Mesendoderm (in vitro differentiated cells): ENCODE measurements around the gene CSPG5.

Experiments used
- DNase-seq: peaks from one replicate; pipeline ENCODE4 v3.0.0; 2013
- H2AK5ac ChIP-seq: 2 replicates; pipeline ENCODE4 v1.6.1; 2013; ENCODE audit warnings: low read length, inconsistent platforms
- H2BK120ac ChIP-seq: 2 replicates; pipeline ENCODE4 v1.6.1; 2013; ENCODE audit warnings: low read depth, mild to moderate bottlenecking, low read length, moderate library complexity, mixed read lengths
- H2BK15ac ChIP-seq: replicated peaks from 2 replicates; pipeline ENCODE4 v1.6.1; 2013; ENCODE audit warnings: low read depth, mild to moderate bottlenecking, moderate library complexity
- H2BK5ac ChIP-seq: 2 replicates; pipeline ENCODE4 v1.6.1; 2013; ENCODE audit warnings: low read length, inconsistent platforms
- H3K18ac ChIP-seq: 2 replicates; pipeline ENCODE4 v1.6.1; 2013; ENCODE audit warnings: mild to moderate bottlenecking, low read length, mixed read lengths
- H3K23ac ChIP-seq: one replicate; pipeline ENCODE4 v1.6.1; 2013; ENCODE audit warnings: low read length
- H3K27ac ChIP-seq: 2 replicates; pipeline ENCODE4 v1.5.1; 2013; ENCODE audit warnings: low read depth, mild to moderate bottlenecking, inconsistent platforms, low read length, moderate library complexity
- H3K27me3 ChIP-seq: 2 replicates; pipeline ENCODE4 v1.6.1; 2013; ENCODE audit warnings: low read length, control low read depth, mild to moderate bottlenecking, inconsistent platforms; ENCODE audit not compliant: insufficient read depth, poor library complexity
- H3K36me3 ChIP-seq: 2 replicates; pipeline ENCODE4 v1.6.1; 2013; ENCODE audit warnings: low read length, inconsistent platforms; ENCODE audit not compliant: control insufficient read depth, insufficient read depth
- H3K4ac ChIP-seq: one replicate; pipeline ENCODE4 v1.6.1; 2013; ENCODE audit warnings: low read depth, mild to moderate bottlenecking, low read length, moderate library complexity
- H3K4me1 ChIP-seq: 2 replicates; pipeline ENCODE4 v1.6.1; 2013; ENCODE audit warnings: low read depth, low read length, inconsistent platforms; ENCODE audit not compliant: control insufficient read depth
- H3K4me2 ChIP-seq: 2 replicates; pipeline ENCODE4 v1.6.1; 2013; ENCODE audit warnings: low read length
- H3K4me3 ChIP-seq: 2 replicates; pipeline ENCODE4 v1.5.1; 2013; ENCODE audit warnings: mild to moderate bottlenecking, low read length
- H3K56ac ChIP-seq: one replicate; pipeline ENCODE4 v1.6.1; 2013; ENCODE audit warnings: low read length
- H3K79me1 ChIP-seq: 2 replicates; pipeline ENCODE4 v1.6.1; 2013; ENCODE audit warnings: low read length, inconsistent platforms
- H3K79me2 ChIP-seq: 2 replicates; pipeline ENCODE4 v1.6.1; 2013; ENCODE audit warnings: mild to moderate bottlenecking, low read length; ENCODE audit not compliant: control insufficient read depth, insufficient read depth
- H3K9ac ChIP-seq: 2 replicates; pipeline ENCODE4 v1.6.1; 2013; ENCODE audit warnings: low read length, inconsistent platforms
- H4K5ac ChIP-seq: one replicate; pipeline ENCODE4 v1.6.1; 2013; ENCODE audit warnings: low read length
- H4K8ac ChIP-seq: one replicate; pipeline ENCODE4 v1.6.1; 2013; ENCODE audit warnings: low read depth, mild to moderate bottlenecking, control low read depth, low read length, moderate library complexity
- WGBS: extraction: QIAGEN DNeasy Blood & Tissue Kit; methylation state at CpG from one replicate; pipeline ENCODE4 v1.1.7; 2013; ENCODE audit warnings: low lambda C conversion rate, missing lambda C conversion rate; ENCODE audit not compliant: insufficient coverage; ENCODE audit errors: extremely low coverage; 5-methylcytosine and 5-hydroxymethylcytosine counted together

Gene CSPG5

DNA sequence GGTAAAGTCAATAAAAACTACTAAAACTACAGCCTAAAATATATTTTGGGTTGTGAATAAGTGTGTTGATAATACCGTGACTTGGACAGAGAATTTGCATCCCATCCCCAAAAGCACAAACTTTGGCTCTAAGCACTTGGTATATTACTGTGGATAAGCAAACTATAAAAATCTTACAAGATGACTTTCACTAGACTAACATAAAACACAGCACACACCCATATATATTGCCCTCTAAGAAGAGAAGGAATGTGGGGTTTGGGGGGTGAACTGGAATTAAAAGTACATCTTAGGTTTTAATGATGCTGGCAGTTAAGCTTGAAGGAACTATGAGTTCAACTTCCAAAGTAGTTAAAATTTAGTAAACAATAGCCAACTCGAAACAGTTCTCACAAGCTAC lies 28.7 kb upstream of the CSPG5 start:
- Histone ChIP-seq H3K27ac (no peak overlapping the region), H3K36me3 (peaks cover 12% of the 10 kb centered on the region), H3K79me1 (peaks cover 4% of the 10 kb centered on the region), H2AK5ac (no peak overlapping the region), H4K8ac (no peak overlapping the region), H3K4me2 (no peak overlapping the region), H3K79me2 (peaks cover 1% of the 10 kb centered on the region), H2BK5ac (no peak overlapping the region), H3K27me3 (no peaks in the 10 kb centered on the region), H3K23ac (no peak overlapping the region), H4K5ac (no peak overlapping the region), H3K18ac (no peak overlapping the region), H3K56ac (no peak overlapping the region), H3K4ac (no peak overlapping the region), H3K9ac (no peak overlapping the region), H3K4me1 (no peaks in the 10 kb centered on the region), H2BK15ac (no peak overlapping the region), H2BK120ac (no peak overlapping the region), H3K4me3 (no peak overlapping the region)
- DNase-seq: no peak
- no CpG with 5 or more reads among the region's 2 CpGs for WGBS

DNA sequence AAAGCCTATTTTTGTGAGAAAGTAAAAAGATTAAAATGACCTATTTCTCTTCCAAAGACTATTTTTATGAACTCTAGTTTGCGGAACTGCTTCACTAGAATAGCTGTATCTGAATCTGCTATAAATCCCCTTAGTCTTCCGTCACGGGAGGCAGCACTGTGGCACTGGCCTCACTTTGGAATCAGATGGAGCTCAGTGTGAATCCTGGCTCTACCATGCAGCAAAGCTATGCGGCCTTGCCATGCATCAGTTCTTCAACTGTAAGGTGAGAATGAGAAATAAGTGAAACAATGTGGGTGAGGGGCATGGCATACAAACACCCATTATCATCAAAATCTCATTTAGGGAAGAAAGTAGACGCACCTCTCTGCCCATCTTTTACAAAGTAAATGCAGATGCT lies 27.5 kb upstream of the CSPG5 start:
- H3K4me1 ChIP-seq: no peaks in the 10 kb centered on the region
- H3K79me2 ChIP-seq: peaks cover 1% of the 10 kb centered on the region
- no CpG with 5 or more reads among the region's 5 CpGs for WGBS
- H3K36me3 ChIP-seq: peaks cover 12% of the 10 kb centered on the region
- H3K27me3 ChIP-seq: no peaks in the 10 kb centered on the region
- peaks cover 4% of the 10 kb centered on the region for H3K79me1 ChIP-seq
- no peak overlapping the region for H2AK5ac ChIP-seq
- H2BK15ac ChIP-seq: no peak overlapping the region
- no peak for DNase-seq
- H3K9ac ChIP-seq: no peak overlapping the region
- no peak overlapping the region for H3K18ac ChIP-seq
- no peak overlapping the region for H3K4me2 ChIP-seq
- no peak overlapping the region for H3K4me3 ChIP-seq
- no peak overlapping the region for H2BK120ac ChIP-seq
- H2BK5ac ChIP-seq: no peak overlapping the region
- no peak overlapping the region for H3K56ac ChIP-seq
- H4K5ac ChIP-seq: no peak overlapping the region
- H3K23ac ChIP-seq: no peak overlapping the region
- H4K8ac ChIP-seq: no peak overlapping the region
- H3K4ac ChIP-seq: no peak overlapping the region
- H3K27ac ChIP-seq: no peak overlapping the region

DNA sequence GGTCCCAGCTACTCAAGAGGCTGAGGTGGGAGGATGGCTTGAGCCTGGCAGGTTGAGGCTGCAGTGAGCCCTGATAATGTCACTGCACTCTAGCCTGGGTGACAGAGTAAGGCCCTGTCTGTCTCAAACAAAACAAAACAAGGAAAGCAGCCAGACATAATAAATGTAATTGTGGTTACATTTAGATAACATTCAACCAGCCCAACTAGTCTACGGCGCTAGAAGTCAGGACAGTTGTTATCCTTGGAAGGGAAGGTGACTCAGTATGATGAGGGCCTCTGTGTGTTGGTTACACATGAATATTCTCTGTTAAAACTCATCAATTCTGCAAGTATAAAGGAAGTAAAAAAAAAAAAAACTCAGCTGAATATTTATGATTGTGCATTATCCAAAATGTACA lies 27.0 kb upstream of the CSPG5 start:
- Histone ChIP-seq H3K4me2 (no peak overlapping the region), H3K27ac (no peak overlapping the region), H2BK5ac (no peak overlapping the region), H3K18ac (no peak overlapping the region), H4K5ac (no peak overlapping the region), H2AK5ac (no peak overlapping the region), H2BK15ac (no peak overlapping the region), H3K4me1 (no peaks in the 10 kb centered on the region), H3K4ac (no peak overlapping the region), H4K8ac (no peak overlapping the region), H3K27me3 (no peaks in the 10 kb centered on the region), H3K79me1 (peaks cover 4% of the 10 kb centered on the region), H2BK120ac (no peak overlapping the region), H3K36me3 (peaks cover 12% of the 10 kb centered on the region), H3K56ac (no peak overlapping the region), H3K4me3 (no peak overlapping the region), H3K79me2 (peaks cover 1% of the 10 kb centered on the region), H3K23ac (no peak overlapping the region), H3K9ac (no peak overlapping the region)
- no peak for DNase-seq
- no CpG with 5 or more reads among the region's 2 CpGs for WGBS

DNA sequence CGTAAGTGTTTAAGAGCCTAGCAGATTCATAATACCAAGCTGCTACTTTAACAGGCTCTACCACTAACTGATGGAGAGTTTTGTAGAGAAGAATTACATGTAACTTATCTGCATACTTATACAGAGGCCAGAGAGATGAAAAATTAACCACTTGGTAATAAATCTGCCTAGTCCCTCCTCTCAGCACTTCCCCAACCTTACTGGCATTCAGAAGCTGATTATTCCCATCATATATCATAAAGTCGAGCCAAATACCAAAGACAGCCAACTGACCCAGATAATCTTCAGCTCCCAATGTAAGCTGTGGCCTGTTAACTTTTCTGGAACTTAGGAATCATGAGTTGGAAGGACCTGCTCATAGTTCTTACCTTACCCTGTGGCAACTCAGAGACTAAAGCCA lies 25.5 kb upstream of the CSPG5 start:
- no peak overlapping the region for H3K9ac ChIP-seq
- H2BK15ac ChIP-seq: no peak overlapping the region
- peaks cover 1% of the 10 kb centered on the region for H3K79me2 ChIP-seq
- no peak overlapping the region for H3K27ac ChIP-seq
- H3K4me1 ChIP-seq: no peaks in the 10 kb centered on the region
- peaks cover 5% of the 10 kb centered on the region for H3K36me3 ChIP-seq
- no peak overlapping the region for H3K4me3 ChIP-seq
- no peak overlapping the region for H3K18ac ChIP-seq
- H3K27me3 ChIP-seq: no peaks in the 10 kb centered on the region
- H2AK5ac ChIP-seq: no peak overlapping the region
- no peak overlapping the region for H3K4me2 ChIP-seq
- H3K4ac ChIP-seq: no peak overlapping the region
- H2BK5ac ChIP-seq: no peak overlapping the region
- H3K23ac ChIP-seq: no peak overlapping the region
- no peak for DNase-seq
- no peak overlapping the region for H4K8ac ChIP-seq
- no CpG with 5 or more reads among the region's 2 CpGs for WGBS
- no peak overlapping the region for H2BK120ac ChIP-seq
- no peak overlapping the region for H4K5ac ChIP-seq
- peaks cover 4% of the 10 kb centered on the region for H3K79me1 ChIP-seq
- no peak overlapping the region for H3K56ac ChIP-seq

DNA sequence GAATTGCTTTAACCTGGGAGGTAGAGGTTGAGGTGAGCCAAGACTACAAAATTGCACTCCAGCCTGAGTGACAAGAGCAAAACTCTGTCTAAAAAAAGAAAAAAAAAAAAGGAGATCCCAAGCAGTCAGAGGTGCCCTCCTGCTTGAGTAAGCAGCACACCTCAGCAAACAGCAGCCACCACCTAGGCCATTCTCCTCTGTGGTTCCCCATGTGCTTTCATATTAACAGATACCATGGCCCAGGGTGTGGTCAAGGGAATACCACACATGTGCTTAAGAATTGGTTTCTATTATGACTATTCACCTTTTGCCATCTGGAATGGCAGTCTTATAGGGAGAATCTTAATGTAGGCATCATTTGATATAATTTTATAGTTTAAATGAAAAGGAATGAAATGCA lies 24.7 kb upstream of the CSPG5 start:
- Histone ChIP-seq H2AK5ac (no peak overlapping the region), H4K8ac (no peak overlapping the region), H3K4ac (no peak overlapping the region), H3K18ac (no peak overlapping the region), H3K23ac (no peak overlapping the region), H3K9ac (no peak overlapping the region), H3K4me2 (no peak overlapping the region), H3K79me1 (peaks cover 4% of the 10 kb centered on the region), H2BK120ac (no peak overlapping the region), H3K79me2 (peaks cover 1% of the 10 kb centered on the region), H3K27ac (no peak overlapping the region), H3K4me3 (no peak overlapping the region), H3K36me3 (peaks cover 5% of the 10 kb centered on the region), H3K27me3 (no peaks in the 10 kb centered on the region), H2BK15ac (no peak overlapping the region), H4K5ac (no peak overlapping the region), H3K56ac (no peak overlapping the region), H2BK5ac (no peak overlapping the region), H3K4me1 (no peaks in the 10 kb centered on the region)
- DNase-seq: no peak

DNA sequence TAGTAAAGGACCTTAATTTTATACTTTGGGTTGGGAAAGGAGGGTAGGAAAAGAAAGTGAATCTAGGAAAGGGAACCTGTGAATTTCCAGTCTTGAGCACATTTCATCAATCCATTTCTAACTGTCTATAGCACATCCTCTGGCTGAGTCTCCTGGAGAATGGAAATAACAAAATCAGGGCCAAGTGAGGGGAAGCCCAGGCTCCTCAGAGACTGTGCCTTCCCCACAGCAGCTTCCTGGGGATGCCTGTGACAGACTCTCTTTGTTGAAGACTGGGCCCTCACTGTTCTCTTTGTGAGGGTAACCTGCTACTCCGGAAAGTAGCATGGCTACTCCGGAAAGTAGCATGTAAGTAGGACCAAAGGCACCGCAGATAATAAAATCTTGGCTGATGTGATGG lies 22.6 kb upstream of the CSPG5 start:
- no peak overlapping the region for H2AK5ac ChIP-seq
- H3K79me2 ChIP-seq: no peaks in the 10 kb centered on the region
- no peak overlapping the region for H4K5ac ChIP-seq
- no peak overlapping the region for H2BK15ac ChIP-seq
- no CpG with 5 or more reads among the region's 3 CpGs for WGBS
- no peak overlapping the region for H4K8ac ChIP-seq
- no peak overlapping the region for H3K9ac ChIP-seq
- H3K23ac ChIP-seq: no peak overlapping the region
- H3K56ac ChIP-seq: no peak overlapping the region
- H3K18ac ChIP-seq: no peak overlapping the region
- H3K4ac ChIP-seq: no peak overlapping the region
- no peak for DNase-seq
- H3K4me3 ChIP-seq: no peak overlapping the region
- no peak overlapping the region for H2BK120ac ChIP-seq
- H2BK5ac ChIP-seq: no peak overlapping the region
- no peaks in the 10 kb centered on the region for H3K4me1 ChIP-seq
- H3K4me2 ChIP-seq: no peak overlapping the region
- no peaks in the 10 kb centered on the region for H3K27me3 ChIP-seq
- peaks cover 5% of the 10 kb centered on the region for H3K36me3 ChIP-seq
- no peak overlapping the region for H3K27ac ChIP-seq
- H3K79me1 ChIP-seq: peaks cover 4% of the 10 kb centered on the region
